Gastrocnemius medialis (tissue), 4 donors: ENCODE measurements around the gene CDC5L. TPM values are rescaled to one million over a fixed set of nuclear protein-coding genes. Genes with fewer than 3 reads are reported as not detected.
A peak's percentile ranks its signal among the peaks of the same experiment; 100 is the strongest.

Experiments used
- ATAC-seq, 2 donors: fragments of 150-250 bp; one replicate each; pipeline ENCODE4 v1.9.1; 2016
- DNase-seq, 2 donors: peaks; one replicate each; pipeline ENCODE4 v3.0.0-alpha.2; 2019
- H3K27ac ChIP-seq, 4 donors: fragments of 200-600 bp; sonication (generic); 1 replicate in 1 of 4; 2 replicates in 3 of 4; pipeline ENCODE4 v1.5.1; 2016 to 2018; ENCODE audit warnings: mild to moderate bottlenecking in 2 of 4, moderate library complexity in 1 of 4
- H3K27me3 ChIP-seq, 3 donors: fragments of 200-600 bp; sonication (generic) in 2 of 3; 1 replicate in 1 of 3; 2 replicates in 2 of 3; pipeline versions ENCODE4 v1.5.1 to v1.6.0; 2016 to 2019; ENCODE audit warnings: mild to moderate bottlenecking in 1 of 3, moderate library complexity in 1 of 3
- H3K36me3 ChIP-seq, 2 donors: fragments of 200-600 bp; sonication (generic) in 1 of 2; one replicate each; pipeline ENCODE4 v1.5.1; 2017 to 2018
- H3K4me1 ChIP-seq, 2 donors: fragments of 200-600 bp; sonication (generic) in 1 of 2; one replicate each; pipeline ENCODE4 v1.5.1; 2016 to 2017; ENCODE audit warnings: mild to moderate bottlenecking in 2 of 2
- H3K4me3 ChIP-seq, 4 donors: fragments of 200-600 bp; sonication (generic) in 3 of 4; 1 replicate in 1 of 4; 2 replicates in 3 of 4; pipeline ENCODE4 v1.5.1; 2016 to 2019; ENCODE audit warnings: mild to moderate bottlenecking in 2 of 4
- H3K9me3 ChIP-seq, 3 donors: fragments of 200-600 bp; sonication (generic) in 2 of 3; 1 replicate in 1 of 3; 2 replicates in 2 of 3; pipeline ENCODE4 v1.5.1; 2016 to 2019
- CTCF ChIP-seq, 5 experiments: fragments of 450-650 bp in 3 of 5; fragments of 200-600 bp in 2 of 5; sonication (generic) in 2 of 5; IDR thresholded peaks in 4 of 5; conservative IDR thresholded peaks in 1 of 5; 1 replicate in 4 of 5; 2 replicates in 1 of 5; pipeline ENCODE4 v1.5.1; 2016 to 2019; ENCODE audit warnings: antibody characterized with exemption in 5 of 5, mild to moderate bottlenecking in 3 of 5, moderate library complexity in 3 of 5
- POLR2A ChIP-seq, 2 donors: fragments of 450-650 bp; IDR thresholded peaks; one replicate each; pipeline ENCODE4 v1.6.1; 2017; ENCODE audit warnings: antibody characterized with exemption in 2 of 2, mild to moderate bottlenecking in 2 of 2, moderate library complexity in 2 of 2
- in situ Hi-C, 4 donors: fragments of 200-750 bp; cut with MboI; loops; one replicate each; pipeline versions ENCODE4 v1.15.0 to v1.8.0; 2017; ENCODE audit warnings: low sequenced_read_pairs in 4 of 4
- intact Hi-C: fragments of 100-400 bp; cut with DNase I; formaldehyde crosslinking; loops from one replicate; pipeline ENCODE4 v1.15.1; 2023; ENCODE audit warnings: low total_unique reads
- total RNA-seq, 4 donors: library from RNA; depleted of rRNA; stranded (reverse); fragments of >200 nt; gene quantifications; one replicate each; pipeline versions ENCODE4 v1.1.0 to v1.2.3, GENCODE V29; 2016

CDC5L gene
- total RNA-seq, 4 donors from 2014 or later, result 26.3 to 30.3 (median 27.7) TPM

- in situ Hi-C loops (no loop called here), intact Hi-C loops (no loop called here)
- no peaks in the 10 kb centered on the region for H3K36me3 ChIP-seq
- no peaks in the 10 kb centered on the region for H3K4me1 ChIP-seq
- DNase-seq, result peak in 1 of 2 donors; percentile 37
- H3K27ac ChIP-seq, result no peak overlapping the region
- no peaks in the 10 kb centered on the region for H3K9me3 ChIP-seq
- peak; percentile 53 to 54 for ATAC-seq
- H3K4me3 ChIP-seq, result no peak overlapping the region
- TF ChIP-seq CTCF (IDR thresholded peaks at IDR 0.05 in 4 of 5, conservative IDR thresholded peaks at IDR 0.05 in 1 of 5), result no peak
- no peak for TF ChIP-seq POLR2A (IDR thresholded peaks at IDR 0.05)
- no peaks in the 10 kb centered on the region for H3K27me3 ChIP-seq
These were observed 5.8 kb upstream of the CDC5L start for GRCh38 chr6:44381739-44382138.

GRCh38 chr6:44386364-44386928 lies 1.1 kb upstream of the CDC5L start:
- peak overlapping the region; percentile 96 to 99 (median 96) for H3K27ac ChIP-seq
- peaks cover 18 to 24% of the 10 kb centered on the region in 2 donors for H3K4me1 ChIP-seq
- no peak for TF ChIP-seq POLR2A (IDR thresholded peaks at IDR 0.05)
- TF ChIP-seq CTCF (IDR thresholded peaks at IDR 0.05 in 4 of 5, conservative IDR thresholded peaks at IDR 0.05 in 1 of 5), result no peak
- peaks cover 0 to 7% of the 10 kb centered on the region in 2 donors for H3K36me3 ChIP-seq
- no peaks in the 10 kb centered on the region for H3K27me3 ChIP-seq
- DNase-seq, result peak in 1 of 2 donors; percentile 35
- intact Hi-C loops (no loop called here), in situ Hi-C loops (no loop called here)
- H3K9me3 ChIP-seq, result no peaks in the 10 kb centered on the region
- peak overlapping the region; percentile 91 to 100 (median 94) for H3K4me3 ChIP-seq
- ATAC-seq, result peak in 1 of 2 donors; percentile 10

- no peaks in the 10 kb centered on the region for H3K9me3 ChIP-seq
- H3K27ac ChIP-seq, result peak overlapping the region; percentile 96 to 99 (median 96)
- TF ChIP-seq CTCF (IDR thresholded peaks at IDR 0.05 in 4 of 5, conservative IDR thresholded peaks at IDR 0.05 in 1 of 5) (no peak), POLR2A (IDR thresholded peaks at IDR 0.05) (no peak)
- no peak for DNase-seq
- H3K4me1 ChIP-seq, result peaks cover 18 to 24% of the 10 kb centered on the region in 2 donors
- intact Hi-C loops (loop anchor here (1.0 kb wide), 1 partner anchor 74 kb away; the partner anchor contains the start of gene AARS2), in situ Hi-C loops (no loop called here)
- H3K36me3 ChIP-seq, result peaks cover 0 to 12% of the 10 kb centered on the region in 2 donors
- no peaks in the 10 kb centered on the region for H3K27me3 ChIP-seq
- H3K4me3 ChIP-seq, result peak overlapping the region; percentile 91 to 100 (median 94)
- ATAC-seq, result peak; percentile 22 to 32
These were observed 569 bp upstream of the CDC5L start for GRCh38 chr6:44386929-44387345.

- Histone ChIP-seq H3K4me1 (peaks cover 18 to 24% of the 10 kb centered on the region in 2 donors), H3K27me3 (no peaks in the 10 kb centered on the region), H3K9me3 (no peaks in the 10 kb centered on the region), H3K36me3 (peaks cover 4 to 23% of the 10 kb centered on the region in 2 donors), H3K4me3 (peak overlapping the region; percentile 91 to 100 (median 94)), H3K27ac (peak overlapping the region; percentile 96 to 99 (median 96))
- in situ Hi-C loops (no loop called here), intact Hi-C loops (no loop called here)
- no peak for TF ChIP-seq CTCF (IDR thresholded peaks at IDR 0.05 in 4 of 5, conservative IDR thresholded peaks at IDR 0.05 in 1 of 5)
- TF ChIP-seq POLR2A (IDR thresholded peaks at IDR 0.05), result no peak
- ATAC-seq (no peak), DNase-seq (no peak)
These were observed 605 bp downstream of the CDC5L start for GRCh38 chr6:44388135-44388487.
